ENCODE data around the gene TMEM187. TPM values are rescaled to one million over a fixed set of nuclear protein-coding genes. Genes with fewer than 3 reads are reported as not detected.

TMEM187 gene
- polyA plus RNA-seq, 4 donors, result 4.2 to 10.1 (median 6.0) TPM

DNA sequence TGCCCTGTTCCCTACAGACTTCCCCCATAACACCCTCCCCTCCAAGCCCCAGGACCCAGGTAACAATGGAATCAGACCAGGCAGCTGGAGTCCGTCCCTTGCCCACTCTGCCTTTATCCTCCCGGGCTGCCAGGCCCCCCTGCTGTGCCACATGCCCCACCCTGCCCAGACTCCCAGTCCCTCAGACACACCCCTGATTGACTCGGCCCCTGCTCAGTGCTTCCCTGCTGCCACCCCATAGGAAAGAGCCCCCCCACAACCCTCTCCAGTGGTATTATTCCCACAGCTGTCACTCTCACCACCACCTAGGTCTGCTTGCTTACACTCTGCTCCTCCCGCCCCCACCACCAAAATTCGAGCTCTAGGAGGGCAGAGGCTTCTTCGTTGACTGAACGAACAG is 33.0 kb upstream of the TMEM187 start:
- Histone ChIP-seq H3K4me1 (ENCODE audit: control insufficient read depth in 3 of 3, insufficient read depth in 2 of 3, low read depth in 1 of 3, low read length in 2 of 3) (peaks cover 0 to 19% (median 0%) of the 10 kb centered on the region in 3 donors), H3K9me3 (ENCODE audit: control insufficient read depth in 2 of 2, insufficient read depth in 1 of 2, low read depth in 1 of 2, low read length in 1 of 2) (no peaks in the 10 kb centered on the region), H3K4me3 (ENCODE audit: low read depth in 1 of 3, low read length in 3 of 3) (no peak overlapping the region), H3K27ac (ENCODE audit: low read depth in 1 of 3, low read length in 2 of 3) (no peak overlapping the region), H3K36me3 (ENCODE audit: control insufficient read depth in 3 of 3, insufficient read depth in 2 of 3, low read depth in 1 of 3, low read length in 3 of 3) (peaks cover 0 to 25% (median 0%) of the 10 kb centered on the region in 3 donors), H3K27me3 (ENCODE audit: control insufficient read depth in 3 of 3, insufficient read depth in 3 of 3, low read length in 3 of 3) (no peaks in the 10 kb centered on the region)
- WGBS, 3 donors, result 70 to 94% (median 70%) methylated on average over 4 to 7 of the region's 7 CpGs
- FAIRE-seq, result no peak
- DNase-seq, result no peak

DNA sequence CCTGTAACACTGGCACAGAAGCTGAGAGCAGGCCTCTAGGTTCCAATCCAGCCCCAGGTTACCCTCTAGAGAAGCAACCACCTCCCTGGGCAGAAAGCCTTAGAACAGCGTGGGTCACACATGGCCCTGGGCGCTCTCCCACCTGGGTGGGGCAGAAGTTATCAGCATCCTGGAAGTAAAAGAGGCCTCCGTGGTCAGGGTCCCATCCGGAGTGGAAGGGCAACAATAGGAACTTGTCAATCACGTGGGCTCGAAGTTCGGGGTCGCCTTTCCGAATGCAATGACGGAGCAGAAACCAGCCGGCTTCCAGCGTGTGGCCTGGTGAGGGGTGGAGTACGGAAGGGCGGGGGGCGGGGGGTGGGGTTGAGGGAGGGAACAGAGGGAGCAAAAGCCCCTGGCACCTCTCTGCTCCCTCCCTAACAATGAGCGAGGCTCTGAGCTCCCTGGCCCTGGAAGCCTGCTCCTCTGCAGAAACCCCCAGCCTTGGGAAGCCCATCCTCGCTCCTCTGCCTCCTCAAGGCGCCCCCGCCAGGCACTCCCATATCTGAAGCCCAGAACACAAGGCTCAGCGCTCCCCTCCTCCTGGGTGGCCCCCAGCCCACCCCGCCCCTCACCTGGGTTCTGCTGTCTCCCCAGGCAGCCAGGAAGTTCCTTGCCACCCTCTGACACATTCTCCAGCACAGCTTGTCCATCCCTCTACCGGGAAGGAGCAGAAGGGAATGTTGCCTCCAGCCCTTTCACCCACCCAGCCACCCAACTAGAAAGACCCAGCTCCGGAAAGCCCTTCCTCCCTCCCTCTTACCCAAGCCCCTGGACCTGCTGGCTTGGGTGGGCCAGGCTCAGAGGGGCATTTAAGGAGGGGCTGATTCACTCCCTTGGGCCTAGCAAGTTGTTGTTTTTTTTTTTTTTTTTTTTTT is 31.0 kb upstream of the TMEM187 start:
- H3K36me3 ChIP-seq (ENCODE audit: control insufficient read depth in 3 of 3, insufficient read depth in 2 of 3, low read depth in 1 of 3, low read length in 3 of 3), result peaks cover 0 to 28% (median 0%) of the 10 kb centered on the region in 3 donors
- peaks cover 0 to 29% (median 0%) of the 10 kb centered on the region in 3 donors for H3K4me1 ChIP-seq (ENCODE audit: control insufficient read depth in 3 of 3, insufficient read depth in 2 of 3, low read depth in 1 of 3, low read length in 2 of 3)
- H3K4me3 ChIP-seq (ENCODE audit: low read depth in 1 of 3, low read length in 3 of 3), result peak overlapping the region in 1 of 3 donors; percentile 13
- H3K9me3 ChIP-seq (ENCODE audit: control insufficient read depth in 2 of 2, insufficient read depth in 1 of 2, low read depth in 1 of 2, low read length in 1 of 2), result no peaks in the 10 kb centered on the region
- FAIRE-seq, result no peak
- DNase-seq, result peak in 1 of 2 donors; percentile 40
- H3K27me3 ChIP-seq (ENCODE audit: control insufficient read depth in 3 of 3, insufficient read depth in 3 of 3, low read length in 3 of 3), result no peaks in the 10 kb centered on the region
- H3K27ac ChIP-seq (ENCODE audit: low read depth in 1 of 3, low read length in 2 of 3), result no peak overlapping the region
- 35 to 48% (median 45%) methylated on average over 14 to 22 of the region's 23 CpGs for WGBS, 3 donors

DNA sequence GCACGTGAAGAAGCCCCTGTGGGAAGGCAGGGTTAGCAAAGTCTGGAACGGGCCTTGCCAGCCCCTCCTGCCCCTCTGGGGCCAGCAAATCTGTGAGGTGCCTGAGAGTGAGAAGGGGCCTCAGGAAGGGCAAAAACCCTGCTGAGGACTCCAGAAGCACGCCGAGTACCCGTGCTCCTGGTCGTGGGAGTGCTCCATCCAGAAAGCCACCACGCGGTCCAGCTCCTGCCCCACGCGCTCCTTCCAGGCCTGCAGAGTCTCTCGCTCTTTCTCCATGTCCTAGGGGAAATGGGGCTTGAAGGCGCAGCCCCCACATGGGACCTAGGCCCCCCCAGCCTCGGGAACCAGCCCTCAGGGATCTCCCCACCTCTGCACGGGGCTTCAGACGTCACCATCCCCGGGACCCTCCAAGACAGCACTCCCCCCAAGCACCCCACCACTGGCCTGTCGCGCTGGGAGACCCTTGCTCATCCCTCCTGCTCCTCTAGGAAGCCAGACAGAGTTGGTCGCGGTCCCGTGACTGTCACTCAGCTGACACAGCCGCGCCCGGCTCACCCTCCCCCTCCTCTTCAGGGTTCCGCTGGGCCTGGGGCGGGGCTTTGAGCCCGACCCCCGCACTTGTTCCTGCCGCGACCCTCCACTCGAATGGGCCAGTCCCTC is 28.3 kb upstream of the TMEM187 start, which contains the start of gene RENBP:
RENBP (minus strand) TSS at position 504 of the 660 bp plus-strand sequence; CDS start at position 471, 33 bp downstream.
- Histone ChIP-seq H3K27me3 (ENCODE audit: control insufficient read depth in 3 of 3, insufficient read depth in 3 of 3, low read length in 3 of 3) (no peaks in the 10 kb centered on the region), H3K36me3 (ENCODE audit: control insufficient read depth in 3 of 3, insufficient read depth in 2 of 3, low read depth in 1 of 3, low read length in 3 of 3) (peaks cover 0 to 46% (median 0%) of the 10 kb centered on the region in 3 donors), H3K27ac (ENCODE audit: low read depth in 1 of 3, low read length in 2 of 3) (peak within 1 kb of the TSS in 1 of 3 donors; percentile 72), H3K9me3 (ENCODE audit: control insufficient read depth in 2 of 2, insufficient read depth in 1 of 2, low read depth in 1 of 2, low read length in 1 of 2) (no peaks in the 10 kb centered on the region), H3K4me1 (ENCODE audit: control insufficient read depth in 3 of 3, insufficient read depth in 2 of 3, low read depth in 1 of 3, low read length in 2 of 3) (peaks cover 0 to 36% (median 0%) of the 10 kb centered on the region in 3 donors), H3K4me3 (ENCODE audit: low read depth in 1 of 3, low read length in 3 of 3) (peak within 1 kb of the TSS in 2 of 3 donors; percentile 46 to 62)
- 29 to 36% (median 35%) methylated on average over 19 to 31 of the region's 31 CpGs for WGBS, 3 donors
- DNase-seq (peak in 1 of 2 donors; percentile 67), FAIRE-seq (no peak)

DNA sequence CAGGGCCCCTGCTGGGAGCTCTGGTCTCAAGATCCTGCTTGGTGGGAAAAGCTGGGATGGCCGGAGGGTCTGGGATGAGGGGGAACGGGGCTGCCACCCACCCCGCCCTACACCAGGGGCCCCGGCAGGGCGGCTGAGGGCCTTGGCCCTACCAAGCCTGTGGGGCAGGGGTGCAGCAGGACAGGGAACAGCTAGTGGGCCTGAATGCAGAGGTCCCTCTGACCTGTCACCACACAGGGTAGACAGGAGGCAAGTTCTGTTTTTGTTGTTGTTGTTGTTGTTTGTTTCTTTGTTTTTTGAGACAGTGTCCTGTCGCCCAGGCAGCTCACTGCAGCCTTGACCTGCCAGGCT is 27.8 kb upstream of the TMEM187 start:
- FAIRE-seq (no peak), DNase-seq (no peak)
- H3K27me3 ChIP-seq (ENCODE audit: control insufficient read depth in 3 of 3, insufficient read depth in 3 of 3, low read length in 3 of 3), result no peaks in the 10 kb centered on the region
- H3K27ac ChIP-seq (ENCODE audit: low read depth in 1 of 3, low read length in 2 of 3), result peak overlapping the region in 1 of 3 donors; percentile 72
- peaks cover 0 to 47% (median 2%) of the 10 kb centered on the region in 3 donors for H3K36me3 ChIP-seq (ENCODE audit: control insufficient read depth in 3 of 3, insufficient read depth in 2 of 3, low read depth in 1 of 3, low read length in 3 of 3)
- H3K4me1 ChIP-seq (ENCODE audit: control insufficient read depth in 3 of 3, insufficient read depth in 2 of 3, low read depth in 1 of 3, low read length in 2 of 3), result peaks cover 0 to 39% (median 0%) of the 10 kb centered on the region in 3 donors
- WGBS, 3 donors, result 36 to 54% (median 45%) methylated on average over 6 of the region's 6 CpGs
- peak overlapping the region in 2 of 3 donors; percentile 46 to 62 for H3K4me3 ChIP-seq (ENCODE audit: low read depth in 1 of 3, low read length in 3 of 3)
- H3K9me3 ChIP-seq (ENCODE audit: control insufficient read depth in 2 of 2, insufficient read depth in 1 of 2, low read depth in 1 of 2, low read length in 1 of 2), result no peaks in the 10 kb centered on the region

DNA sequence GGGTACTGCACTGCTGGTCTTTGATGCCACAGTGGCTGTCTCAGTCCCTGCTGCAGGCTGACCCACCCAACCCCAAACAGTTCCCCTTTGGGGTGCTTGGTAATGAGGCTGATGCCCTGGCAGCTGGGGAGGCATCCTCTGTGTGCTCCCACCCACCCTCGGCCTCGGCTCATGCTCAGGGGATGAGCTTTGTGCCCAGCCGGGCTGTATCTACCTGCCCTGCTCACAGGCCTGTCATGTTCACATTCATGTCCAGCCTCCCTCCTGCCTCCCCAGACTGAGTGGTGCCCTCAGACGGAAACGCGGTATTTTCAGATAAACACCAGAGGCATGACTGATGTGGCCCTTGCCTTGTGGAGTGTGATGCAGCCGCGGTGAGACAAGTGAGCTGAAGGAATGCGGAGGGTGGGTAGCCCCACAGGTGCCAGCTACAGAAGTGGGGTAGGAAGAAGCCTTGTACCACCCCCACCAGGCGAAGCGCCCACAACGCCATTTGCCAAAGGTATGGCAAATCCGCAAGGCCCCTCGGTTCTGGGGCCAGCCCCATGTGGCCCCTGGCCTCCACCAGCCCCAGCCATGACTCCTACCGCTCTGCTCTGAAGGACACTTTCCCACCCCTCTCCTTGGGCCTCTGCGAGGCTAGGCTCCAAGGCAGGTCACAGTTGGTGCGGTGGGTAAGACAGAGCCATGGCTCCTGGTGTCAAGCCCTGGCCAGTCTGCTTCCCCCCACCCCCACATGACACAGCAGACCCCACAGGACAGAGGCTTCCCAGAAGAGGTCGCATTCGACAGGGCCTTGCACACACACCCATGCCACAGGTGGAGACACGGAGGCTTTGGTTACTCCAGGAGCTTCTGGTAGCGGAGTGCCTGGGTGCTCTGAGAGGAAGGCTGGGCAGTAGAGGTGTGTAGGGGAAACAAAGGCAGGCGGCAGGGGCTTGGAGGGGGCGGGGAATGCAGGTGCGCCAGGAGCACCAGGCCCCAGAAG is 26.3 kb upstream of the TMEM187 start:
- DNase-seq (no peak), FAIRE-seq (no peak)
- peak overlapping the region in 1 of 3 donors; percentile 57 for H3K27ac ChIP-seq (ENCODE audit: low read depth in 1 of 3, low read length in 2 of 3)
- peaks cover 0 to 39% (median 0%) of the 10 kb centered on the region in 3 donors for H3K4me1 ChIP-seq (ENCODE audit: control insufficient read depth in 3 of 3, insufficient read depth in 2 of 3, low read depth in 1 of 3, low read length in 2 of 3)
- no peaks in the 10 kb centered on the region for H3K27me3 ChIP-seq (ENCODE audit: control insufficient read depth in 3 of 3, insufficient read depth in 3 of 3, low read length in 3 of 3)
- no peak overlapping the region for H3K4me3 ChIP-seq (ENCODE audit: low read depth in 1 of 3, low read length in 3 of 3)
- WGBS, 3 donors, result 81 to 86% (median 84%) methylated on average over 22 to 24 of the region's 24 CpGs
- peaks cover 3 to 56% (median 8%) of the 10 kb centered on the region in 3 donors for H3K36me3 ChIP-seq (ENCODE audit: control insufficient read depth in 3 of 3, insufficient read depth in 2 of 3, low read depth in 1 of 3, low read length in 3 of 3)
- no peaks in the 10 kb centered on the region for H3K9me3 ChIP-seq (ENCODE audit: control insufficient read depth in 2 of 2, insufficient read depth in 1 of 2, low read depth in 1 of 2, low read length in 1 of 2)

DNA sequence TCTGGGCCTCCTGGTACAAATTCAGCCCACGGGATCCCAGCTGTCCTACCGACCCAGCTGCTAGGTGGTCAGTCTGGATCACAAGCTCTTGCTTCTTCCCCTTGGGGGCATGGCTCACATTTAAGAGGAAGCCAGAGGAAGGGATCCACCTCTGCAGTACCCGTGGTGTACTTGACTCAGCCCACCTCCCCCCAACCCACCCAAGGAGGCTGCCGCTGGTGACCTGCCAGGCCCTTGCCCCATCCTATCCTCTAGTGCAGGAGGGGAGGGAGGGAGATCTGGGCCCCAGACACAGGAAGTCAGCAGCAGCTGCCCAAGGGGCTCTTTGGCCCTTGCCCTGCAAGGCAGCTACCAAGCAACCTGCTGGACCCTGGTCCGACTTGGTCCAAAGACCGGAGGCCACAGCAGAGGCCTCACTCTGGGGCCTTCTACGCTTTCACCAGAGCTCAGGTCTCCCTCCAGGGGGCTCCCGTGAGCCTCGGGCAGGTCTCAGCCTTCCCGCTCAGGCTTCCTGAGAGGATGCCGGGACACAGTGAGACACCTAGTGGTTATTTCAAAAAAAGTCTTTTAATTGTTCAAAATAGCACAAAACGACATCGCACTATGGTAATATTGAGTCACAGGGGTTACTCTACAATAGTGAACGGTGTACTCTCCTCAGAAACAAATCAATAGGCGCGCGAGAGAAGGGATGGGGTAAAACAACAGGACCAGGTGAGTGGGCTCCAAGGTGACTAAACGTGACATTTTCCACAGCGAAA is 25.4 kb upstream of the TMEM187 start:
- peaks cover 5 to 65% (median 8%) of the 10 kb centered on the region in 3 donors for H3K36me3 ChIP-seq (ENCODE audit: control insufficient read depth in 3 of 3, insufficient read depth in 2 of 3, low read depth in 1 of 3, low read length in 3 of 3)
- H3K27me3 ChIP-seq (ENCODE audit: control insufficient read depth in 3 of 3, insufficient read depth in 3 of 3, low read length in 3 of 3), result no peaks in the 10 kb centered on the region
- no peaks in the 10 kb centered on the region for H3K9me3 ChIP-seq (ENCODE audit: control insufficient read depth in 2 of 2, insufficient read depth in 1 of 2, low read depth in 1 of 2, low read length in 1 of 2)
- DNase-seq (peak; percentile 75 to 84), FAIRE-seq (no peak)
- peak overlapping the region in 2 of 3 donors; percentile 31 to 57 for H3K27ac ChIP-seq (ENCODE audit: low read depth in 1 of 3, low read length in 2 of 3)
- H3K4me1 ChIP-seq (ENCODE audit: control insufficient read depth in 3 of 3, insufficient read depth in 2 of 3, low read depth in 1 of 3, low read length in 2 of 3), result peaks cover 0 to 34% (median 0%) of the 10 kb centered on the region in 3 donors
- 30 to 46% (median 33%) methylated on average over 17 to 19 of the region's 19 CpGs for WGBS, 3 donors
- H3K4me3 ChIP-seq (ENCODE audit: low read depth in 1 of 3, low read length in 3 of 3), result no peak overlapping the region

DNA sequence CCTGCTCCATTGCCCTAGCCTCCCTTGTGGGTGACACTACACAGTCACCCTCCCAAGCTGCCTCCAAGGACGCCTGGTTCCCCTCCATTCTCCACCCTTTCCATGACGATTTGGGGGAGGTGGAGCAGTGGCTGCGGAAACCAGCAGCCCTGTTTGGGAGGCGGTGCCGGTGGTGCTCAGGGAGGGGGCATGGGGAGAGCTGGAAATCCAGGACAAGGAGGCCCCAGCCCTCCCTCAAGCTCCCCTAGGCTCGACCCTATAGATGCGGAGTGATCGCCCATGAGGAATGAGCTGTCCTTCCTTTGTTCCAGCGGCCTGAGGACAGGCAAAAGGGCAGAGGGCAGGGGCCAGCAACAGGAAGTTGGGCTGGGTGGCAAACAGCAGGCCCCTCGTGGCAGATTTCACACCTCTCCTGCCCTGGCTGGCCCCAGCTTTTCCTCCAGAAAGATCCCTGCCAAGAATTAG is 24.5 kb upstream of the TMEM187 start:
- peaks cover 0 to 27% (median 0%) of the 10 kb centered on the region in 3 donors for H3K4me1 ChIP-seq (ENCODE audit: control insufficient read depth in 3 of 3, insufficient read depth in 2 of 3, low read depth in 1 of 3, low read length in 2 of 3)
- H3K27me3 ChIP-seq (ENCODE audit: control insufficient read depth in 3 of 3, insufficient read depth in 3 of 3, low read length in 3 of 3), result no peaks in the 10 kb centered on the region
- H3K9me3 ChIP-seq (ENCODE audit: control insufficient read depth in 2 of 2, insufficient read depth in 1 of 2, low read depth in 1 of 2, low read length in 1 of 2), result no peaks in the 10 kb centered on the region
- H3K27ac ChIP-seq (ENCODE audit: low read depth in 1 of 3, low read length in 2 of 3), result peak overlapping the region in 1 of 3 donors; percentile 27
- FAIRE-seq (no peak), DNase-seq (no peak)
- WGBS, 3 donors, result 65 to 82% (median 78%) methylated on average over 6 to 10 of the region's 10 CpGs
- no peak overlapping the region for H3K4me3 ChIP-seq (ENCODE audit: low read depth in 1 of 3, low read length in 3 of 3)
- H3K36me3 ChIP-seq (ENCODE audit: control insufficient read depth in 3 of 3, insufficient read depth in 2 of 3, low read depth in 1 of 3, low read length in 3 of 3), result peaks cover 9 to 68% (median 11%) of the 10 kb centered on the region in 3 donors
